Endothelial cell (in vitro differentiated cells): ENCODE measurements around the gene CACNA1D. TPM values are rescaled to one million over a fixed set of nuclear protein-coding genes. Genes with fewer than 3 reads are reported as not detected.

Experiments
- DNase-seq: peaks from one replicate; pipeline ENCODE4 v3.0.0; 2021; ENCODE audit warnings: low spot score
- H3K27ac Mint-ChIP-seq: one replicate; pipeline ENCODE4 v1.8.0; 2021; ENCODE audit warnings: mixed read lengths, inconsistent platforms; ENCODE audit not compliant: unreplicated experiment
- H3K27me3 Mint-ChIP-seq: one replicate; pipeline ENCODE4 v1.8.0; 2021; ENCODE audit warnings: mild to moderate bottlenecking, moderate library complexity, mixed read lengths, inconsistent platforms; ENCODE audit not compliant: unreplicated experiment
- H3K36me3 Mint-ChIP-seq: one replicate; pipeline ENCODE4 v1.8.0; 2021; ENCODE audit warnings: mild to moderate bottlenecking, low read depth, mixed read lengths, inconsistent platforms; ENCODE audit not compliant: unreplicated experiment
- H3K4me1 Mint-ChIP-seq: one replicate; pipeline ENCODE4 v1.8.0; 2021; ENCODE audit warnings: mild to moderate bottlenecking, mixed read lengths, inconsistent platforms; ENCODE audit not compliant: unreplicated experiment
- H3K4me3 Mint-ChIP-seq: one replicate; pipeline ENCODE4 v1.8.0; 2021; ENCODE audit warnings: mild to moderate bottlenecking, mixed read lengths, inconsistent platforms; ENCODE audit not compliant: unreplicated experiment
- H3K9me3 Mint-ChIP-seq: one replicate; pipeline ENCODE4 v1.8.0; 2021; ENCODE audit warnings: mixed read lengths, inconsistent platforms; ENCODE audit not compliant: unreplicated experiment
- total RNA-seq: library from RNA; stranded (reverse); fragmentation: NEBNext Ultra II Directional; extraction: Animal tissue kit (Norgen Biotek cat#: 25700); gene quantifications from one replicate; pipeline ENCODE4 v1.2.1, GENCODE V29; 2021; ENCODE audit not compliant: unreplicated experiment
- TF ChIP-seq, protein P1 (sequence below): fragments of 200-600 bp; sonication (generic); IDR thresholded peaks from one replicate; pipeline ENCODE4 v1.5.0; 2021; ENCODE audit warnings: antibody characterized with exemption; ENCODE audit not compliant: unreplicated experiment

Gene CACNA1D
- total RNA-seq, 1 donor from 2014 or later = 208 TPM

DNA sequence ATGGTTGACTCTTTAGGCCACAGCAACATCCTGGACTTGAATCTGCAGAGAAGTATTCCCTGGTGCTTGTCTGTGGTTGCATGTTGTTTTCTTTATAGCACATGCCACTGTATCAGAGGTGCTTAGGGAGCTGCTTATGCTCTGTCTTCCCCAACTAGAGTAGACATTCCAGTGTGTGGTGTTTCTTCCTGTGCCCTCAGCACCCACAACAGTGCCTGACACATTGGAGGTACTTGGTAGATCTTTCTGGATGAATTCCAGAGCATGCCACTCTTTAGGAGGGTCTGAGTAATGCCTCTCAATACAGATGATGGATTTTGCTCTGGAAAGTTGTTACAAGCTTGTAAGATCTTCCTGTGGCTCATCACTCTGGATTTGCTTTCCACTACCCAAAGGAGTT is 234.2 kb downstream of the CACNA1D start:
- Mint-ChIP-seq H3K36me3 (peaks cover 63% of the 10 kb centered on the region), H3K27ac (no peak overlapping the region), H3K9me3 (no peaks in the 10 kb centered on the region), H3K27me3 (no peaks in the 10 kb centered on the region), H3K4me1 (peaks cover 6% of the 10 kb centered on the region), H3K4me3 (no peak overlapping the region)
- DNase-seq = no peak
- TF ChIP-seq, protein P1, sequence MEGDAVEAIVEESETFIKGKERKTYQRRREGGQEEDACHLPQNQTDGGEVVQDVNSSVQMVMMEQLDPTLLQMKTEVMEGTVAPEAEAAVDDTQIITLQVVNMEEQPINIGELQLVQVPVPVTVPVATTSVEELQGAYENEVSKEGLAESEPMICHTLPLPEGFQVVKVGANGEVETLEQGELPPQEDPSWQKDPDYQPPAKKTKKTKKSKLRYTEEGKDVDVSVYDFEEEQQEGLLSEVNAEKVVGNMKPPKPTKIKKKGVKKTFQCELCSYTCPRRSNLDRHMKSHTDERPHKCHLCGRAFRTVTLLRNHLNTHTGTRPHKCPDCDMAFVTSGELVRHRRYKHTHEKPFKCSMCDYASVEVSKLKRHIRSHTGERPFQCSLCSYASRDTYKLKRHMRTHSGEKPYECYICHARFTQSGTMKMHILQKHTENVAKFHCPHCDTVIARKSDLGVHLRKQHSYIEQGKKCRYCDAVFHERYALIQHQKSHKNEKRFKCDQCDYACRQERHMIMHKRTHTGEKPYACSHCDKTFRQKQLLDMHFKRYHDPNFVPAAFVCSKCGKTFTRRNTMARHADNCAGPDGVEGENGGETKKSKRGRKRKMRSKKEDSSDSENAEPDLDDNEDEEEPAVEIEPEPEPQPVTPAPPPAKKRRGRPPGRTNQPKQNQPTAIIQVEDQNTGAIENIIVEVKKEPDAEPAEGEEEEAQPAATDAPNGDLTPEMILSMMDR = no peak

DNA sequence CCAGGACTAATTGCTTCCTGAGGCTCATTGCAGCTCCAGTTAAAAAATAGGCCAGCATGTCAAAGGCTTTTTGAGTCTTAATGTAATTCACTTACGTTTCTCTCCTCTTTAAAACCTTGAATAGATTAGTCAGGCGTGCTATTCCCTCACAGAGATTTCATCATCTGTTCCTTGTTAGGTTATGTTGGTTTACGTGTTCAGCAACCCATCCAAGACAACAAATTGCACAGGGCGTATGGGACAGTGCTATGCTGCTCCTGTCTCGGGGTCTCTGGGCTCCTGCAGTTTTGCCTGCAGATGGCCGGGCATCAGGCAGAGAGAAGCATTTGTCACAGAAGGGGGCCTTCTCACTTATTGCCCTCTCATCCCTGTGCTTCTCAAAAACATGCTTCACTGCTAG is 234.7 kb downstream of the CACNA1D start:
- Mint-ChIP-seq H3K9me3 (no peaks in the 10 kb centered on the region), H3K4me3 (no peak overlapping the region), H3K4me1 (peaks cover 6% of the 10 kb centered on the region), H3K27ac (no peak overlapping the region), H3K36me3 (peaks cover 58% of the 10 kb centered on the region), H3K27me3 (no peaks in the 10 kb centered on the region)
- TF ChIP-seq, protein P1 = no peak
- DNase-seq = no peak

DNA sequence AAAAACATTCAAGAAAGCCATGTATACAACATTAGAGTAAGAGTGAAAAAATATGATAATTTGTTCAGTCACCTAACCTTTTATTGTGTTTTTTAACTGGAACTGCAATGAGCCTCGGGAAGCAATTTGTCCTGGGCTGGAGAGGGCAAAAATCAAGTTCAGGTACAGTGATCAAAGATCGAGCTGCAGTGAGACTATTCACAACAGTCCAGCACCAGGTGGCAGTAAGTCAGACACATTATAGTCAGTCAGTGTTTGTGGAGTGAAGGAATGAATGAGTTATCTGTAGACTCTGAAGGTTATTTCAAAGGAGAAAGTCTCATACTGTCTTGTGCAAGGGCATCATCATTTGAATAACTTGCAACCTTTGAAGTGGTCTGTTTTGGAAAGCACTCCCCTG is 235.2 kb downstream of the CACNA1D start:
- no peaks in the 10 kb centered on the region for H3K27me3 Mint-ChIP-seq
- no peak overlapping the region for H3K4me3 Mint-ChIP-seq
- H3K27ac Mint-ChIP-seq = no peak overlapping the region
- H3K9me3 Mint-ChIP-seq = no peaks in the 10 kb centered on the region
- H3K4me1 Mint-ChIP-seq = peaks cover 6% of the 10 kb centered on the region
- no peak for DNase-seq
- H3K36me3 Mint-ChIP-seq = peaks cover 58% of the 10 kb centered on the region
- TF ChIP-seq, protein P1 = no peak

DNA sequence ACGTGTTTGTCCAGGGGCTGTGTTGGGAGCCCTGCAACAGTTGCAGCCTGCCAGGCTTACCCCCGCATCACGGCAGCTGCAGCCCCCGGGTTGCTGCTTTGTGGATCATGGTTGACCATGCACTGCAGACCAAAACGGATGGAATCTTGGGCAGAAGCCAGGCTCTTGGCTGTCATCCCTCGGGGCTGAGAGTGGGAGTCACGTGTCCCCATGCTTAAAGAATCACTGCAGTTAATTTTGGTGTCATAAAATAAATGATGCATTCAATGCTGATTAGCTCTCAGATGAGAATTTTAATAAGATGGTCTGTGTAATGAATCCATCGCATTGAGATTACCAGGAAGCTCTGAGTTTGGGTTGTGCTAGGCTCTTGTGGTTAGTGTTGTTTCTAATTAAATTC is 236.2 kb downstream of the CACNA1D start:
- H3K27ac Mint-ChIP-seq = no peak overlapping the region
- no peak for DNase-seq
- peaks cover 6% of the 10 kb centered on the region for H3K4me1 Mint-ChIP-seq
- H3K4me3 Mint-ChIP-seq = no peak overlapping the region
- no peaks in the 10 kb centered on the region for H3K27me3 Mint-ChIP-seq
- TF ChIP-seq, protein P1 = no peak
- H3K9me3 Mint-ChIP-seq = no peaks in the 10 kb centered on the region
- peaks cover 53% of the 10 kb centered on the region for H3K36me3 Mint-ChIP-seq

DNA sequence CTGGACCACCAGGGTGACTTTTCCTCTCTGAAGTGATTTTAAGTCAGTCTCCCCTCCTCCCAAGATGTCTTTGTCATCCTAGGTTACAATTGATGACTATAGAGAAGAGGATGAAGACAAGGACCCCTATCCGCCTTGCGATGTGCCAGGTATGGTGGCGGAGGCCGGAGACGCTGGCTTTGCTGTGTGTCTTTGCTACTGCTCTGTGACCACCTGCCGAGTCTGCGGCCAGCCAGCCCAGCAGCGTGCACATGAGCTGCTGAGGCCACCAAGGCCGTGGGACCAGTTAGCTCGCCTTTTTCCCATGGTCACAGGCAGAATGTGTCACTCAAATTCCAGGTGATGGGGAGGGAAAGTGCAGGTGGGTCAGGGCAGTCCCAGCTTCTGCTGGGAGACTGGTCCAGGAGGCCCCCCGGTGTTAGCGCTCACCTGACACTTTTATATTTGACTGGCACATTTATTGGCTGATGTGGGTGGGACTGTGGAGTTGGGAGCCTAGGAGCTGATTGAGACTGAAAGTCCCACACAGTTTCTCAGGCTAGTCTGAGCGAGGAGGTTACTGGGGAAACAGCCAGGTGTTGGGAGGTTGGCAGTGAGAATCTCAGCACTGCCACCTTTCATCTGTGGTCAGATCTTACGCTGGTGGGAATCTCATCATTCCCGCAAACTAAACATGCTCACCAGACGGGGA is 237.7 kb downstream of the CACNA1D start:
- no peaks in the 10 kb centered on the region for H3K9me3 Mint-ChIP-seq
- peaks cover 6% of the 10 kb centered on the region for H3K4me1 Mint-ChIP-seq
- H3K4me3 Mint-ChIP-seq = no peak overlapping the region
- DNase-seq = no peak
- TF ChIP-seq, protein P1 = no peak
- H3K27me3 Mint-ChIP-seq = no peaks in the 10 kb centered on the region
- peaks cover 50% of the 10 kb centered on the region for H3K36me3 Mint-ChIP-seq
- H3K27ac Mint-ChIP-seq = no peak overlapping the region
